ENCODE results near the gene DYRK2. TPM values are rescaled to one million over a fixed set of nuclear protein-coding genes. Genes with fewer than 3 reads are reported as not detected.

DYRK2 gene
- total RNA-seq, 3 donors from 2014 or later (not counting 1 experiment from before 2014, with no cell fraction given): 88.1 to 108 (median 108) TPM

DNA sequence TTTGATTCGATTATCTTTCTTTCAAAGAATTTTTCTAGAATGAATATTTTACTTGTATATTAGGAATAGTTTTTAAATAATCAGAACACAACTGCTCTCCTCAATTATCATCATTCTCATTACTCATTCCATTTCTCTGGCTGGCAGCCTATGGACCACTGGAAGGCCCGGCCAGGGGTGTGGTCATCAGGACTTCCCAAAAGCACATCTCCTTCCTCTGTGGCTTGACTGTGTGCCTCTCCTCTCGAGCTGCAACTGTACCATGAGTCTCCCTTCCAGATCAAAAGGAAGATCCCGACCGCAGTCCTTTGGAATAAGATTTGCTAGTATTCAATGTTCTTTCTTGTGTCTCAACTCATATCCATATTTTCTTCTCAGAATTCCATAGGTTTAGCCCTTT is 42.7 kb downstream of the DYRK2 start:
- Mint-ChIP-seq H3K9me3 (peaks cover 3 to 4% of the 10 kb centered on the region in 2 donors), H3K4me1 (peaks cover 5 to 6% of the 10 kb centered on the region in 2 donors), H3K27ac (no peak overlapping the region), H3K36me3 (no peaks in the 10 kb centered on the region), H3K27me3 (ENCODE audit: low read depth in 2 of 2) (no peaks in the 10 kb centered on the region), H3K4me3 (no peak overlapping the region)
- TF ChIP-seq, protein P1, sequence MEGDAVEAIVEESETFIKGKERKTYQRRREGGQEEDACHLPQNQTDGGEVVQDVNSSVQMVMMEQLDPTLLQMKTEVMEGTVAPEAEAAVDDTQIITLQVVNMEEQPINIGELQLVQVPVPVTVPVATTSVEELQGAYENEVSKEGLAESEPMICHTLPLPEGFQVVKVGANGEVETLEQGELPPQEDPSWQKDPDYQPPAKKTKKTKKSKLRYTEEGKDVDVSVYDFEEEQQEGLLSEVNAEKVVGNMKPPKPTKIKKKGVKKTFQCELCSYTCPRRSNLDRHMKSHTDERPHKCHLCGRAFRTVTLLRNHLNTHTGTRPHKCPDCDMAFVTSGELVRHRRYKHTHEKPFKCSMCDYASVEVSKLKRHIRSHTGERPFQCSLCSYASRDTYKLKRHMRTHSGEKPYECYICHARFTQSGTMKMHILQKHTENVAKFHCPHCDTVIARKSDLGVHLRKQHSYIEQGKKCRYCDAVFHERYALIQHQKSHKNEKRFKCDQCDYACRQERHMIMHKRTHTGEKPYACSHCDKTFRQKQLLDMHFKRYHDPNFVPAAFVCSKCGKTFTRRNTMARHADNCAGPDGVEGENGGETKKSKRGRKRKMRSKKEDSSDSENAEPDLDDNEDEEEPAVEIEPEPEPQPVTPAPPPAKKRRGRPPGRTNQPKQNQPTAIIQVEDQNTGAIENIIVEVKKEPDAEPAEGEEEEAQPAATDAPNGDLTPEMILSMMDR (IDR thresholded peaks at IDR 0.05): no peak
- ATAC-seq (no peak), DNase-seq (no peak)
- 92% methylated on average over 4 of the region's 5 CpGs for WGBS (ENCODE audit: insufficient coverage)
- H3K4me3 ChIP-seq (ENCODE audit: low read length): no peak overlapping the region
- no peaks in the 10 kb centered on the region for H3K36me3 ChIP-seq (ENCODE audit: control insufficient read depth, insufficient read depth, low read length)
- H3K27me3 ChIP-seq (ENCODE audit: control insufficient read depth, insufficient read depth, low read length): no peaks in the 10 kb centered on the region
- H3K4me1 ChIP-seq (ENCODE audit: control insufficient read depth, insufficient read depth, low read length): no peaks in the 10 kb centered on the region
- no peak overlapping the region for H3K27ac ChIP-seq (ENCODE audit: low read length)
- H3K9me3 ChIP-seq (ENCODE audit: control insufficient read depth, insufficient read depth, low read length): no peaks in the 10 kb centered on the region
- intact Hi-C loops (cut with micrococcal nuclease): loop anchor here (10.0 kb wide), 1 partner anchor 116 kb away; no protein-coding TSS in a partner anchor

DNA sequence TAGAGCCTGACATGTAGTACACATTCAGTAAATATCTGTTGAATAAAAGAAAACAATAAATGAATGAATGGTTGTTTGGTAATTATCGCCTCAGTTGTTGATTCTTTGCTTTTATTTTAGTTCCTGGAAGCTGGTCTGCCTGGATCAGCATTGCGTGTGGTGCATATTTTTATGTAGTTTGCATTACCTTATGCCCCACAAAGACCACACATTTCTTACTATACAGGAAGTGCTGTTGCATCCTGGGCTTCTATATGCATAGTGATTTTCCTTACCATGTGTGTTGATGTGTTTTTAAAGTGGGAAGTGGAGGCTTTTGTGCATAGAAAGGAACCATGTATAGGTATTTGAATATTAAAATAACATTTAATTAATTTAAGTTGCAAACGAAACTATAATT is 43.6 kb downstream of the DYRK2 start:
- Histone ChIP-seq H3K4me1 (ENCODE audit: control insufficient read depth, insufficient read depth, low read length) (peaks cover 5% of the 10 kb centered on the region), H3K9me3 (ENCODE audit: control insufficient read depth, insufficient read depth, low read length) (no peaks in the 10 kb centered on the region), H3K36me3 (ENCODE audit: control insufficient read depth, insufficient read depth, low read length) (no peaks in the 10 kb centered on the region), H3K4me3 (ENCODE audit: low read length) (no peak overlapping the region), H3K27me3 (ENCODE audit: control insufficient read depth, insufficient read depth, low read length) (no peaks in the 10 kb centered on the region), H3K27ac (ENCODE audit: low read length) (no peak overlapping the region)
- Mint-ChIP-seq H3K27ac (no peak overlapping the region), H3K9me3 (peaks cover 3 to 4% of the 10 kb centered on the region in 2 donors), H3K4me1 (peaks cover 5 to 6% of the 10 kb centered on the region in 2 donors), H3K4me3 (no peak overlapping the region), H3K36me3 (no peaks in the 10 kb centered on the region), H3K27me3 (ENCODE audit: low read depth in 2 of 2) (no peaks in the 10 kb centered on the region)
- intact Hi-C loops (cut with micrococcal nuclease): loop anchor here (10.0 kb wide), 1 partner anchor 117 kb away; no protein-coding TSS in a partner anchor
- WGBS (ENCODE audit: insufficient coverage): 57% methylated on average over 2 of the region's 3 CpGs
- TF ChIP-seq, protein P1 (IDR thresholded peaks at IDR 0.05): no peak
- ATAC-seq: no peak
- no peak for DNase-seq

DNA sequence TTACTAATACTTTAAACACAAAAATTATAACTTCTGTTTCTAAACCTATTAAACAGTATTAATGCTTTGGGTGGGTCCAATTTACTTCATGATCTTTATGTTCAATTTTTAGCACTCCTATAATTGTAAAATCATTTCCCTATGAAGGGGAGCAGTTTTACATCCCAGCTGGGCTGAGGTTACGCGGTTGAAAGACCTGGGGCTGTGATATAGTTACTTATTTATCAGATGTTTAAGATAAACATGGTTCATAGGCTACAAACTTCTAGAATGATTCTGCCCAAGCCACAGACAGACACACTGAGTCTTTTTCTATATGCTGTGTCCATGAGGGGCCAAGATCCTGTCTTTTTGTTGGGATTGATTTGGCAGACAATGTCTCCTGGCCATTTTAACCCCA is 44.4 kb downstream of the DYRK2 start:
- H3K4me3 ChIP-seq (ENCODE audit: low read length): no peak overlapping the region
- DNase-seq: no peak
- no peak overlapping the region for H3K27ac Mint-ChIP-seq

More for the DNA sequence above, 44.4 kb downstream of the DYRK2 start:
- H3K36me3 Mint-ChIP-seq: no peaks in the 10 kb centered on the region
- no peak overlapping the region for H3K27ac ChIP-seq (ENCODE audit: low read length)
- no peaks in the 10 kb centered on the region for H3K27me3 ChIP-seq (ENCODE audit: control insufficient read depth, insufficient read depth, low read length)
- H3K4me3 Mint-ChIP-seq: no peak overlapping the region
- H3K4me1 Mint-ChIP-seq: peaks cover 10 to 11% of the 10 kb centered on the region in 2 donors
- H3K9me3 Mint-ChIP-seq: no peaks in the 10 kb centered on the region
- peaks cover 6% of the 10 kb centered on the region for H3K4me1 ChIP-seq (ENCODE audit: control insufficient read depth, insufficient read depth, low read length)
- H3K27me3 Mint-ChIP-seq (ENCODE audit: low read depth in 2 of 2): no peaks in the 10 kb centered on the region
- no peaks in the 10 kb centered on the region for H3K36me3 ChIP-seq (ENCODE audit: control insufficient read depth, insufficient read depth, low read length)
- intact Hi-C loops (cut with micrococcal nuclease): loop anchor here (10.0 kb wide), 1 partner anchor 118 kb away; no protein-coding TSS in a partner anchor
- ATAC-seq: no peak
- TF ChIP-seq, protein P1 (IDR thresholded peaks at IDR 0.05): no peak
- 92% methylated on average over 2 of the region's 2 CpGs for WGBS (ENCODE audit: insufficient coverage)
- no peaks in the 10 kb centered on the region for H3K9me3 ChIP-seq (ENCODE audit: control insufficient read depth, insufficient read depth, low read length)
